ENCODE results near the gene ARRDC3. TPM values are rescaled to one million over a fixed set of nuclear protein-coding genes. Genes with fewer than 3 reads are reported as not detected.

Gene ARRDC3
- total RNA-seq, 1 experiment from 2014 or later: 32.0 TPM

DNA sequence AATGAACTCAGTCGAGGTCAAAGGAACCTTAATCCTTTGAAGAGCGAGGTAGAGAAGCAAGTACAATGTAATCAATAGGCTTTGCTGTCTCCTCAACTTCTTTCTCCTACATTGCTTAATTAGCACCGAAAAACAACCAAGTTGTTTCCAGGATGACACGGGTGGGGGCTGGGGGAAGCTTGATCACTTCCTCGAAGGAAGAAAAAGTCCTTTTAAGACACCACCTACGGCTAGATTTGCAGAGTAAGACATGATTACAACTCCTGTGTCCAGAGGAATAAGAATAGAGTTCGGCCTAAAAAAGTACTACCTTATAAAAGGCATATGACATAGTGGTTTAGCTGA, 811 bp upstream of the ARRDC3 start:
- BruUV-seq (replicated peaks): no TSS peak
- DNase-seq: no peak

DNA sequence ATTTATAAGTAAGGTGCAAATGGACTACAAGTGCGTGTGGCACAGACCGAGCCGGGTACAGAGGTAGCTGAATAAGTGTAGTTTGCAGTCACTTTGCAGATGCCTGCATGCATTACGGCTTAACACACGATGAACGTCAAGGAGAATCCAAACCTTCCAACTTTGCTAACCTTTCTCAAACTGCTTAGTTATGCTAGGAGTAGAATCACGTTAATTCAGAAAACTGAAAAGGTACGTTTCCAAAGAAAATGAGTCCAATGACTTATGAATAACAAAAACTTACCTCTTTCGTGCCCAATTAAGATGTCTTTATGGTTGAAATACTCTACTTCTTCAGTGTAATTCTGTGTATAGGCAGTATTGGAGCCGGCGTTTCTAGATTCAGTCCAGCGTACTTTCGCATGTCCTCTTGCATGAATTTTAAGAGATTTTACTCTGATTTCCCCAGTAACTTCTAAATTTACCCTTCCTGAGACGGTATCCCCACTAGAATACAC, 539 bp downstream of the ARRDC3 start:
- Histone ChIP-seq H3K4me2 (peak overlapping the region; percentile 91), H4K20me1 (ENCODE audit: insufficient read depth) (no peaks in the 10 kb centered on the region), H3K27me3 (ENCODE audit: insufficient read depth, low read depth) (no peaks in the 10 kb centered on the region), H3F3A (ENCODE audit: insufficient read depth, low read depth) (peaks cover 52% of the 10 kb centered on the region), H2AFZ (no peak overlapping the region), H3K9me3 (ENCODE audit: insufficient read depth, low read depth) (no peaks in the 10 kb centered on the region), H3K36me3 (ENCODE audit: low read depth) (peaks cover 9% of the 10 kb centered on the region), H3K4me3 (peak overlapping the region; percentile 98), H3K9me2 (ENCODE audit: insufficient read depth) (no peaks in the 10 kb centered on the region), H3K79me2 (ENCODE audit: low read depth) (peaks cover 50% of the 10 kb centered on the region), H3K4me1 (replicated peaks; ENCODE audit: insufficient read depth) (peaks cover 20% of the 10 kb centered on the region), H3K27ac (peak overlapping the region; percentile 98)
- CTCF ChIA-PET: interaction anchor here (0.7 to 0.8 kb wide), 2 partner anchors 86 to 450 kb away, joined by 3 read pairs; no protein-coding TSS in a partner anchor
- BruUV-seq (replicated peaks): TSS peak; percentile 62
- no peak for DNase-seq
- intact Hi-C loops (cut with micrococcal nuclease; ENCODE audit: unreplicated experiment): loop anchor here (1.0 kb wide), 5 partner anchors 68 to 280 kb away; no protein-coding TSS in a partner anchor
- POLR2A ChIA-PET (ENCODE audit: unreplicated experiment): interaction anchor here (0.6 to 1.0 kb wide), 12 partner anchors 20 to 396 kb away, joined by 3 to 13 read pairs (median 4); no protein-coding TSS in a partner anchor
- TF ChIP-seq EZH2 (IDR thresholded peaks at IDR 0.05; ENCODE audit: low read depth): no peak
- TF ChIP-seq, protein P1, sequence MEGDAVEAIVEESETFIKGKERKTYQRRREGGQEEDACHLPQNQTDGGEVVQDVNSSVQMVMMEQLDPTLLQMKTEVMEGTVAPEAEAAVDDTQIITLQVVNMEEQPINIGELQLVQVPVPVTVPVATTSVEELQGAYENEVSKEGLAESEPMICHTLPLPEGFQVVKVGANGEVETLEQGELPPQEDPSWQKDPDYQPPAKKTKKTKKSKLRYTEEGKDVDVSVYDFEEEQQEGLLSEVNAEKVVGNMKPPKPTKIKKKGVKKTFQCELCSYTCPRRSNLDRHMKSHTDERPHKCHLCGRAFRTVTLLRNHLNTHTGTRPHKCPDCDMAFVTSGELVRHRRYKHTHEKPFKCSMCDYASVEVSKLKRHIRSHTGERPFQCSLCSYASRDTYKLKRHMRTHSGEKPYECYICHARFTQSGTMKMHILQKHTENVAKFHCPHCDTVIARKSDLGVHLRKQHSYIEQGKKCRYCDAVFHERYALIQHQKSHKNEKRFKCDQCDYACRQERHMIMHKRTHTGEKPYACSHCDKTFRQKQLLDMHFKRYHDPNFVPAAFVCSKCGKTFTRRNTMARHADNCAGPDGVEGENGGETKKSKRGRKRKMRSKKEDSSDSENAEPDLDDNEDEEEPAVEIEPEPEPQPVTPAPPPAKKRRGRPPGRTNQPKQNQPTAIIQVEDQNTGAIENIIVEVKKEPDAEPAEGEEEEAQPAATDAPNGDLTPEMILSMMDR (conservative IDR thresholded peaks at IDR 0.05): no peak

More for the DNA sequence above, 811 bp upstream of the ARRDC3 start:
- H3K36me3 ChIP-seq (ENCODE audit: low read depth): no peaks in the 10 kb centered on the region
- no peaks in the 10 kb centered on the region for H3K9me2 ChIP-seq (ENCODE audit: insufficient read depth)
- intact Hi-C loops (cut with micrococcal nuclease; ENCODE audit: unreplicated experiment): loop anchor here (1.0 to 2.0 kb wide), 7 partner anchors 70 to 452 kb away; no protein-coding TSS in a partner anchor
- peak overlapping the region; percentile 91 for H3K4me2 ChIP-seq
- H3K9me3 ChIP-seq (ENCODE audit: insufficient read depth, low read depth): no peaks in the 10 kb centered on the region
- no peaks in the 10 kb centered on the region for H3K27me3 ChIP-seq (ENCODE audit: insufficient read depth, low read depth)
- H4K20me1 ChIP-seq (ENCODE audit: insufficient read depth): no peaks in the 10 kb centered on the region
- peaks cover 46% of the 10 kb centered on the region for H3F3A ChIP-seq (ENCODE audit: insufficient read depth, low read depth)
- H3K27ac ChIP-seq: peak overlapping the region; percentile 98
- peaks cover 8% of the 10 kb centered on the region for H3K4me1 ChIP-seq (replicated peaks; ENCODE audit: insufficient read depth)
- H3K79me2 ChIP-seq (ENCODE audit: low read depth): peaks cover 36% of the 10 kb centered on the region
- H3K4me3 ChIP-seq: peak overlapping the region; percentile 98
- POLR2A ChIA-PET (ENCODE audit: unreplicated experiment): interaction anchor here (0.6 to 0.8 kb wide), 7 partner anchors 68 to 446 kb away, joined by 3 to 6 read pairs (median 4); no protein-coding TSS in a partner anchor
- peak overlapping the region; percentile 85 for H2AFZ ChIP-seq
- CTCF ChIA-PET: interaction anchor here (1.8 to 2.0 kb wide), 3 partner anchors 158 to 518 kb away, joined by 7 to 10 read pairs (median 8); no protein-coding TSS in a partner anchor
- TF ChIP-seq, protein P1 (conservative IDR thresholded peaks at IDR 0.05): no peak
- no peak for TF ChIP-seq EZH2 (IDR thresholded peaks at IDR 0.05; ENCODE audit: low read depth)

DNA sequence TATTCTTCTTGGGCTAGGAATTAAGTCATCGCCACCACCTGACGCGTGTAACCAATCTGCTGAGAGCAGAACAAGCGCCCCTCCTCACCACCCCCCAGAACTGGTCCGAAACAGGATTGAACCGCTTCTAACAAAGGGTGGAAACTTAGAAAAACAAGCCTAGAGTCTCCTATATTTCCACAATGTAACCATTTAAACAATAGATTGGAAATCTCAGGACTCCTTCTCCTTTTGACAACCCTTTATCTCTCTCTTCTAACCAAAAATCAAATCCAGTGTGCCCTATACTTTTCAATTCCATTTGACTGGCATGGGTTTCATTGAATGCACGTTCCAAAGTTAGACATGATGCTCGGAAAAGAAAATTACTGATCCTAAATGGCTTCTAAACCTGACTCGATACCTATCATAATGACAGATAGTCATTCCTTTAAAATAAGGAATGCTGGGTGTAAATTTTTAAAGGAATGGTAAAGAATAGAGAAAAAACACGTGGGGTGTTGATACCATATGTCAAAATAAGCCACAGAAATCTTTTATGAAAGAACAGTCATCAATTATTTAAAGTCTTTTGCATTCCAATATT, 1.2 kb downstream of the ARRDC3 start:
- Histone ChIP-seq H3K9me2 (ENCODE audit: insufficient read depth) (no peaks in the 10 kb centered on the region), H3F3A (ENCODE audit: insufficient read depth, low read depth) (peaks cover 57% of the 10 kb centered on the region), H3K27me3 (ENCODE audit: insufficient read depth, low read depth) (no peaks in the 10 kb centered on the region), H3K27ac (peak overlapping the region; percentile 98), H3K36me3 (ENCODE audit: low read depth) (peaks cover 16% of the 10 kb centered on the region), H4K20me1 (ENCODE audit: insufficient read depth) (no peaks in the 10 kb centered on the region), H3K4me3 (peak overlapping the region; percentile 98), H2AFZ (no peak overlapping the region; the same call in 1 of the 2 replicates), H3K4me1 (replicated peaks; ENCODE audit: insufficient read depth) (peaks cover 20% of the 10 kb centered on the region), H3K9me3 (ENCODE audit: insufficient read depth, low read depth) (no peaks in the 10 kb centered on the region), H3K79me2 (ENCODE audit: low read depth) (peaks cover 57% of the 10 kb centered on the region), H3K4me2 (peak overlapping the region; percentile 91)
- intact Hi-C loops (cut with micrococcal nuclease; ENCODE audit: unreplicated experiment): no loop called here
- POLR2A ChIA-PET (ENCODE audit: unreplicated experiment): no interaction called here
- peak; percentile 59 to 60 for DNase-seq
- CTCF ChIA-PET: no interaction called here
- no peak for TF ChIP-seq EZH2 (IDR thresholded peaks at IDR 0.05; ENCODE audit: low read depth)
- TF ChIP-seq, protein P1 (conservative IDR thresholded peaks at IDR 0.05): no peak
- BruUV-seq (replicated peaks): no TSS peak
